PC-9 (cell line): Measurements from ENCODE around the gene FNIP2.

Experiments
- EZH2 ChIP-seq: fragments of 200-600 bp; sonication (generic); IDR thresholded peaks from 2 replicates; pipeline ENCODE4 v1.8.0; 2017; ENCODE audit warnings: antibody characterized with exemption, low read depth
- TF ChIP-seq, protein P1 (sequence below): fragments of 200-600 bp; sonication (generic); conservative IDR thresholded peaks from 2 replicates; pipeline ENCODE4 v1.6.1; 2017; ENCODE audit warnings: mixed run types, antibody characterized with exemption, mild to moderate bottlenecking, moderate library complexity

- TF ChIP-seq, protein P1, sequence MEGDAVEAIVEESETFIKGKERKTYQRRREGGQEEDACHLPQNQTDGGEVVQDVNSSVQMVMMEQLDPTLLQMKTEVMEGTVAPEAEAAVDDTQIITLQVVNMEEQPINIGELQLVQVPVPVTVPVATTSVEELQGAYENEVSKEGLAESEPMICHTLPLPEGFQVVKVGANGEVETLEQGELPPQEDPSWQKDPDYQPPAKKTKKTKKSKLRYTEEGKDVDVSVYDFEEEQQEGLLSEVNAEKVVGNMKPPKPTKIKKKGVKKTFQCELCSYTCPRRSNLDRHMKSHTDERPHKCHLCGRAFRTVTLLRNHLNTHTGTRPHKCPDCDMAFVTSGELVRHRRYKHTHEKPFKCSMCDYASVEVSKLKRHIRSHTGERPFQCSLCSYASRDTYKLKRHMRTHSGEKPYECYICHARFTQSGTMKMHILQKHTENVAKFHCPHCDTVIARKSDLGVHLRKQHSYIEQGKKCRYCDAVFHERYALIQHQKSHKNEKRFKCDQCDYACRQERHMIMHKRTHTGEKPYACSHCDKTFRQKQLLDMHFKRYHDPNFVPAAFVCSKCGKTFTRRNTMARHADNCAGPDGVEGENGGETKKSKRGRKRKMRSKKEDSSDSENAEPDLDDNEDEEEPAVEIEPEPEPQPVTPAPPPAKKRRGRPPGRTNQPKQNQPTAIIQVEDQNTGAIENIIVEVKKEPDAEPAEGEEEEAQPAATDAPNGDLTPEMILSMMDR: no peak
- no peak for TF ChIP-seq EZH2
These were observed 14.2 kb upstream of the FNIP2 start for GRCh38 chr4:158754385-158755180.
